HG03442 (cell line): ENCODE results near the gene ZNF689.
A peak's percentile ranks its signal among the peaks of the same experiment; 100 is the strongest.

ENCODE experiments used
- ATAC-seq: cut with Tn5 transposase; IDR thresholded peaks from one replicate; pipeline ENCODE4 v1.9.1; 2021; ENCODE audit warnings: mild to moderate bottlenecking, moderate library complexity; ENCODE audit not compliant: unreplicated experiment

ZNF689 gene

GRCh38 chr16:30609926-30610839 lies at the start of gene ZNF689:
Gene ZNF689 (minus strand): TSS chr16:30610389. CDS start chr16:30610041, 348 bp downstream.
- peak; percentile 86 for ATAC-seq

GRCh38 chr16:30658731-30659506 lies 48.7 kb upstream of the ZNF689 start:
- peak; percentile 37 for ATAC-seq

GRCh38 chr16:30657866-30658730 lies 47.9 kb upstream of the ZNF689 start, which contains the start of gene FBRS:
Gene FBRS (plus strand): TSS chr16:30658431. CDS start chr16:30659519, 1,088 bp downstream.
- ATAC-seq, result peak; percentile 64

- no peak for ATAC-seq
Observed at GRCh38 chr16:30656974-30657865, 47.0 kb upstream of the ZNF689 start.

- no peak for ATAC-seq
Observed at GRCh38 chr16:30656388-30656787, 46.2 kb upstream of the ZNF689 start.

DNA sequence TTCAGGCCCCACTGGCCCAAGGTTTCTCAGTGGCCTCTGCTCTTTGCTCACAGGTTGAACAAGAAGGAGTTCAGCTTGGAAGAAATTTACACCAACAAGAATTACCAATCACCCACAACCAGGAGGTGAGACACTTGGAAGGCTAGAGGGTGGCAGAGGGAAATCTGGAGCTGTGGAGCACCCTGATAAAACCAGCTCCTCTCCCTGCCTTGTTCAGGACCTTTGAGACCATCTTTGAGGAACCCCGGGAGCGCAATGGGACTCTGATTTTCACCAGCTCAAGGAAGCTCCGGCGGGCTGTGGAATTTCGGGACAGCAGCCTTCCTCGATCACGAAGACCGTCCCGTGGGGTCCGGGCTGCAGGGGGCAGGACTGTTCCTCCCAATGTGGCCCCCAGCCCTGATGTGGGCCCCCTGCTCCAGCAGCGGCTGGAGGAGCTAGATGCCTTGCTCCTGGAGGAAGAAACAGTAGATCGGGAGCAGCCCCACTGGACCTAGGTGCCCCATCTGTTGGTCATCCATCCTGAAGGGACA lies 45.7 kb upstream of the ZNF689 start:
- no peak for ATAC-seq

DNA sequence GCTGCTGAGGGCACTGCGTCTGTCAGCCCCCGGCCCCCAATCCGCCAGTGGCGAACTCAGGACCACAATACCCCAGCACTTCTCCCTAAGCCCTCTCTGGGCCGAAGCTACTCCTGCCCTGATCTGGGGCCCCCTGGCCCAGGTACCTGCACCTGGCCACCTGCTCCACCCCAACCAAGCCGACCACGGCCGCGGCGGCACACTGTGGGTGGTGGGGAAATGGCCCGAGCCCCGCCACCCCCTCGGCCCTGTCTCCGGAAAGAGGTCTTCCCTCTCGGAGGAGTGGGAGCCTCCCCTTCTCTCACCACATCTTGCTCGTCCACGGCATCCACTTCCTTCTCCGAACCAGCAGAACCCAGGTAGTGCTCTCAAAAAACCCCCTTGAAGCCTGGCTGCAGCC lies 44.7 kb upstream of the ZNF689 start:
- ATAC-seq, result no peak

DNA sequence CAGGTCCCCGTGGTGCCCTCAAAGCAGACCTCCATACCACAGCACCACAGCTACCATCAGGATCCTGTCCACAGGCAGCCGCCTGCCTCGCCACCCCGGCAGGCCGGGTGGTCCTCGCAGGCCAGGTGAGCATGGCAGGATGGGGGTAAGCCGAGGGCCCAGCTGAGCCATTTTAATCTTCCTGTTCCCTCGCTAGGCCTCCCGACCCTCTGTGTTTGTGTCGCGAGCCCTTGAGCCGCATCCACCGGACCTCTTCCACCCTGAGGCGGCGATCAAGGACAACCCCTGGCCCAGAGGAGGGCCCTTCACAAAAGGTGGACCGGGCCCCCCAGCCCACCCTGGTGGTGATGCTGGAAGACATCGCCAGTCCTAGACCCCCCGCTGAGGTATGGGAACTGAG lies 42.5 kb upstream of the ZNF689 start:
- no peak for ATAC-seq

- no peak for ATAC-seq
Observed at GRCh38 chr16:30652005-30652296, 41.8 kb upstream of the ZNF689 start.

DNA sequence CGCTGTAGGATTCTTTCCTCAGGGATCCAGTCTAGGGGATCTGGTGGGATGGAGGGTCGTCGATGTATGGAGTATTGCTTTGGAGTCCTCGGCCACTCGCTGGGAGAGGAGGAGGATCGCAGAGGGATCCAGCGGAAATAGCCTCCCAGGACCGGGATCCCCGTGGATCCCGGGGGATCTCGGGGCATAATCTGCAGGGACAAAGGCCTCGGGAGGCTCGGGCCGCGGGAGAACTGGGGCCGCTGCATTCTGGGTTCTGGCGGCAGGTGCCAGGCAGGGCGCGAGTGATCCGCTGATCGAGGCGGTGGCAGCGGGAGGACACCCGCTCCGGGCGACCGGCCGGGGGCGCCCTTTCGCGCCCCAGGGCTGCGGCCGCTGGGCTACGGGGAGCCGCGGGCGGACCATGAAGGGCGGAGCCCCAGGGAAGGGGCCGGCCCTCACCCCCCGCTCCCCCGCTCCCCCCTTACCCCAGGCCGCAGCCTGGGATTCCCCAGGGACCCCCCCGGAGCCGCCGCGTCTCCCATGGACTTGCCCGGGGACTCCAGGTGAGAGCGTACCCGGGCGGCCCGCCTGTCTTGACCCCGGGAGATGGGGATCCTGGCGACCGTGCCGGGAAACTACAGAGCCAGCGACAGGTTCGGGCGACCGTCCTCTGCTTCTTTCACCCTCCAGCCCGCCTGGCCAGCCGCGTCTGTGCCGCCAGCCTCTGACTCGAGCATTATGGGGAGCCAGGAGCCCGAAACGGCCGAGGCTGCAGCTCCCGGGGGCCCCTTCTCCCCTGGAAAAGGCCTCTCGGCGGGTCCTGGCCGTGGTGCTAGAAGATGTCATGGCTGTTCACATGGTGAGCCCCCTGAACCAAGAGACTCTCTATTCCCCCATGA lies 41.2 kb upstream of the ZNF689 start:
- ATAC-seq, result peak; percentile 37

DNA sequence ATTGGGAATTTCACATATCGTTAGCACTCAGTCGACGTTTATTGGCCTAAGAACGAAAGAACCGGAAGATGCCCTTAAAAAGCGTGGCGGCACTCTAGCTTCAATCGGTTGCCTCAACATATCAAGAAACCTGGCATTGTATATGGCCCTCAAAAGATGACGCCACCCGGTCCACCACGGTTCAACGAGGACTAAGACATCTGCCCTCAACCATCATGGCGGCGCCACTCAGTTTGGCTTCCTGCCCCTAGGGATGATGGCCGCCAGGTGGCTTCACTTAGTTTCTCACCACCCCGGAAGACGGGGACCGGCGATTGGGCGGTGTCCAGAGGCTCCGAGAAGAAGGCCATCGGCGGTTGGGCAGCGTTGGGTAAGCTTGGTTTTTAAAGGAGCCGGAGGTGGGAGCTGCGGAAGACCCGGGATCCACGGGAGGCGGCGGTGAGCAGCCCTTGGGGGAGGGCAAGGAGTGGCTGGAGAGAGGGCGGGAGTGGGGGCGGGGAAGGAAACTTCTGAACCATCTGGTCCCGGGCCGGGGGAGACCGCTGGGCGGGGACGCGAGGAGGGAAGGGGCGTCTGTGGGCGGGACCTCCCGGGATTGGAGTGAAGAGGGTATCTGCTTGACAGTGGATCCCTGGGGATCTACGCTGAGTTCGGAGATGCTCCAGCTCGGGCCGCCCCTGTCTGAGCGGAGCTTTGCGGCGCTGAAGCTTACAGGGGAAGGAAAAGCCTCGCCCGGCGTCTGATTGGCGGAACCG lies 40.4 kb upstream of the ZNF689 start, which contains the start of gene PRR14:
TSS of gene PRR14 (plus strand) at position 592 of the 755 bp plus-strand sequence. CDS start 686 bp downstream, outside the sequence.
- peak; percentile 77 for ATAC-seq

- ATAC-seq, result no peak
Observed at GRCh38 chr16:30649725-30650368, 39.7 kb upstream of the ZNF689 start.

DNA sequence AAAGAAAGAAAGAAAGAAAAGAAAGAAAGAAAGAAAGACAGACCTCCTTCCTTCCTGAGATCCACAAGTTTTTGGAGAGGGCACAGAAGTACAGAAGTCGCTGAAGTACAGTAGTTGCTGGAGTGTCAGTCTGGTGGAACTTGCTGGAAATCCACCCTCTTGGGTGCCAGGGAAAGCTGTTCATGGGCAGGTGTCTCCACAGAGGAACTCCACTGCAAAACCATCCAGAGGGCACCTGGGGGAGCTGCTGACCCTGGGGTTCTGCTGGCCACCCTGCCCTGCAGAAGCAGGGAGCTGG lies 37.0 kb upstream of the ZNF689 start:
- ATAC-seq, result no peak

GRCh38 chr16:30645727-30646126 lies 35.5 kb upstream of the ZNF689 start:
- no peak for ATAC-seq

- ATAC-seq, result no peak
Observed at GRCh38 chr16:30644334-30644830, 34.2 kb upstream of the ZNF689 start.

- ATAC-seq, result no peak
Observed at GRCh38 chr16:30641378-30641982, 31.3 kb upstream of the ZNF689 start.

- ATAC-seq, result no peak
Observed at GRCh38 chr16:30637944-30638343, 27.8 kb upstream of the ZNF689 start.
